H1 (cell line): ENCODE data around the gene TBK1. TPM values are rescaled to one million over a fixed set of nuclear protein-coding genes. Genes with fewer than 3 reads are reported as not detected.

ENCODE experiments used
- CTCF ChIA-PET: fragments of 300-600 bp; sonication (Branson Sonifier 250); formaldehyde crosslinking; loops from one replicate; lab custom pipeline; 2021; ENCODE audit not compliant: partially characterized antibody; lab: Charles Lee
- POLR2A ChIA-PET: fragments of 300-600 bp; sonication (Branson Sonifier 250); formaldehyde crosslinking; loops from one replicate; lab custom pipeline; 2021; ENCODE audit warnings: inconsistent platforms; ENCODE audit not compliant: partially characterized antibody; lab: Charles Lee
- DNase-seq, 2 experiments: peaks; one replicate each; pipeline versions ENCODE4 v3.0.0 to v3.0.0-alpha.2; 2010 to 2022; ENCODE audit warnings: low spot score in 2 of 2, low read depth in 1 of 2, mixed read lengths in 1 of 2
- FAIRE-seq: peaks from 2 replicates; lab custom pipeline; 2011; peaks lifted over from hg19 to GRCh38; lab: Jason Lieb, UNC
- H2AFZ ChIP-seq: 2 replicates; pipeline ENCODE4 v1.8.1; 2012; ENCODE audit warnings: low read length, inconsistent platforms
- H2AK5ac ChIP-seq: 2 replicates; pipeline ENCODE4 v1.6.1; 2013; ENCODE audit warnings: low read depth, low read length
- H2BK120ac ChIP-seq: replicated peaks from 2 replicates; pipeline ENCODE3; 2013; ENCODE audit warnings: low read depth, low read length, inconsistent platforms
- H2BK12ac ChIP-seq: 2 replicates; pipeline ENCODE4 v1.6.1; 2013; ENCODE audit warnings: low read depth, low read length
- H2BK15ac ChIP-seq: 2 replicates; pipeline ENCODE4 v1.6.1; 2013; ENCODE audit warnings: low read length
- H2BK20ac ChIP-seq: 2 replicates; pipeline ENCODE4 v1.6.1; 2013; ENCODE audit warnings: low read length
- H2BK5ac ChIP-seq: 2 replicates; pipeline ENCODE4 v1.6.1; 2013; ENCODE audit warnings: low read depth, low read length
- H3K14ac ChIP-seq: 2 replicates; pipeline ENCODE4 v1.6.1; 2013; ENCODE audit warnings: inconsistent platforms; ENCODE audit not compliant: insufficient read length
- H3K18ac ChIP-seq: 2 replicates; pipeline ENCODE4 v1.6.1; 2013; ENCODE audit warnings: low read length; ENCODE audit errors: extremely low read depth
- H3K23ac ChIP-seq: 2 replicates; pipeline ENCODE4 v1.6.1; 2013; ENCODE audit warnings: inconsistent platforms; ENCODE audit not compliant: insufficient read length
- H3K23me2 ChIP-seq: 2 replicates; pipeline ENCODE4 v1.6.1; 2013; ENCODE audit warnings: low read depth, low read length
- H3K27ac ChIP-seq: 2 replicates; pipeline ENCODE4 v1.6.1; 2011; ENCODE audit warnings: low read depth, low read length, inconsistent platforms
- H3K27me3 ChIP-seq, 4 experiments: replicated peaks in 1 of 4; 1 replicate in 1 of 4; 2 replicates in 3 of 4; pipeline versions ENCODE4 v1.6.1 to v1.8.1; 2011 to 2013; ENCODE audit warnings: low read length in 3 of 4, mild to moderate bottlenecking in 3 of 4, inconsistent platforms in 2 of 4, mixed read lengths in 2 of 4, moderate library complexity in 1 of 4; ENCODE audit not compliant: control insufficient read depth in 3 of 4, insufficient read depth in 3 of 4; ENCODE audit errors: extremely low read depth in 1 of 4
- H3K36me3 ChIP-seq, 4 experiments: 2 replicates each; pipeline versions ENCODE4 v1.6.1 to v1.8.1; 2011 to 2013; ENCODE audit warnings: mild to moderate bottlenecking in 4 of 4, low read length in 3 of 4, moderate library complexity in 2 of 4, control low read depth in 1 of 4, inconsistent platforms in 1 of 4; ENCODE audit not compliant: insufficient read depth in 4 of 4, control insufficient read depth in 2 of 4
- H3K4ac ChIP-seq: replicated peaks from 2 replicates; pipeline ENCODE3; 2013; ENCODE audit warnings: low read length, low read depth, mixed read lengths, inconsistent platforms; ENCODE audit not compliant: insufficient read length
- H3K4me1 ChIP-seq, 4 experiments: replicated peaks in 1 of 4; 1 replicate in 1 of 4; 2 replicates in 3 of 4; pipeline versions ENCODE4 v1.6.1 to v1.8.1; 2011 to 2013; ENCODE audit warnings: low read length in 3 of 4, inconsistent platforms in 2 of 4, mixed read lengths in 1 of 4; ENCODE audit not compliant: insufficient read depth in 4 of 4, control insufficient read depth in 3 of 4
- H3K4me2 ChIP-seq, 2 experiments: 2 replicates each; pipeline versions ENCODE4 v1.6.1 to v1.8.1; 2011 to 2013; ENCODE audit warnings: low read depth in 2 of 2, low read length in 2 of 2, control low read depth in 1 of 2, inconsistent platforms in 1 of 2, mild to moderate bottlenecking in 1 of 2; ENCODE audit not compliant: insufficient read depth in 1 of 2
- H3K4me3 ChIP-seq, 4 experiments: fragments of 200-600, 300-600 bp in 1 of 4; sonication (generic), shearing (Covaris generic), sonication (Bioruptor Twin) in 1 of 4; 2 replicates each; pipeline versions ENCODE4 v1.5.1 to v1.8.1; 2011 to 2016; ENCODE audit warnings: low read length in 4 of 4, low read depth in 3 of 4, control low read depth in 2 of 4, inconsistent platforms in 2 of 4, mild to moderate bottlenecking in 2 of 4, mixed read lengths in 1 of 4, moderate library complexity in 1 of 4; ENCODE audit not compliant: insufficient read depth in 2 of 4; ENCODE audit errors: extremely low read depth in 1 of 4
- H3K56ac ChIP-seq: replicated peaks from 2 replicates; pipeline ENCODE3; 2013; ENCODE audit warnings: low read depth, mild to moderate bottlenecking, mixed read lengths, low read length, inconsistent platforms; ENCODE audit not compliant: insufficient read length
- H3K79me1 ChIP-seq: 2 replicates; pipeline ENCODE4 v1.6.1; 2013; ENCODE audit warnings: low read depth, low read length, control low read depth
- H3K79me2 ChIP-seq, 2 experiments: 2 replicates each; pipeline versions ENCODE4 v1.6.1 to v1.8.1; 2012 to 2013; ENCODE audit warnings: low read length in 2 of 2, mild to moderate bottlenecking in 2 of 2, inconsistent platforms in 1 of 2; ENCODE audit not compliant: insufficient read depth in 2 of 2, control insufficient read depth in 1 of 2
- H3K9ac ChIP-seq, 4 experiments: replicated peaks in 1 of 4; 1 replicate in 1 of 4; 2 replicates in 3 of 4; pipeline versions ENCODE4 v1.6.1 to v1.8.1; 2011 to 2013; ENCODE audit warnings: low read depth in 3 of 4, low read length in 3 of 4, control low read depth in 2 of 4, mild to moderate bottlenecking in 2 of 4, moderate library complexity in 2 of 4, inconsistent platforms in 1 of 4; ENCODE audit errors: extremely low read depth in 1 of 4
- H3K9me3 ChIP-seq, 2 experiments: 2 replicates each; pipeline versions ENCODE4 v1.6.1 to v1.8.1; 2012 to 2013; ENCODE audit warnings: mild to moderate bottlenecking in 2 of 2, moderate library complexity in 2 of 2, control low read depth in 1 of 2, inconsistent platforms in 1 of 2, low read depth in 1 of 2, low read length in 1 of 2, mixed read lengths in 1 of 2; ENCODE audit not compliant: insufficient read depth in 2 of 2
- H4K20me1 ChIP-seq, 2 experiments: replicated peaks in 1 of 2; 2 replicates each; pipeline versions ENCODE3 to v1.8.1; 2011 to 2013; ENCODE audit warnings: inconsistent platforms in 2 of 2, low read length in 2 of 2, mild to moderate bottlenecking in 1 of 2; ENCODE audit not compliant: insufficient read depth in 2 of 2, control insufficient read depth in 1 of 2
- H4K5ac ChIP-seq: 2 replicates; pipeline ENCODE4 v1.6.1; 2013; ENCODE audit warnings: low read length, low read depth, mixed read lengths, inconsistent platforms; ENCODE audit not compliant: insufficient read length
- H4K8ac ChIP-seq: 2 replicates; pipeline ENCODE4 v1.8.0; 2013; ENCODE audit warnings: mild to moderate bottlenecking, moderate library complexity, low read length, inconsistent platforms; ENCODE audit not compliant: insufficient read depth; ENCODE audit errors: extremely low read depth
- H4K91ac ChIP-seq: replicated peaks from 2 replicates; pipeline ENCODE3; 2013; ENCODE audit warnings: low read length, mixed read lengths, inconsistent platforms; ENCODE audit not compliant: insufficient read length
- ATF3 ChIP-seq: IDR thresholded peaks from 2 replicates; pipeline ENCODE4 v1.6.1; 2011; ENCODE audit warnings: low read depth, mild to moderate bottlenecking, low read length; ENCODE audit not compliant: insufficient read depth
- BACH1 ChIP-seq: IDR thresholded peaks from 2 replicates; pipeline ENCODE4 v1.6.1; 2012; ENCODE audit warnings: low read length, improper control_type of control experiment
- CBX5 ChIP-seq: fragments of 300-800, 300-1000 bp; sonication (generic); IDR thresholded peaks from 2 replicates; pipeline ENCODE4 v1.7.1; 2016; ENCODE audit warnings: antibody characterized with exemption, low read length, low read depth
- CTBP2 ChIP-seq: IDR thresholded peaks from 2 replicates; pipeline ENCODE4 v1.7.0; 2011; ENCODE audit warnings: borderline replicate concordance, mild to moderate bottlenecking, moderate library complexity, mixed read lengths, low read length; ENCODE audit not compliant: insufficient read depth, insufficient read length
- KDM1A ChIP-seq: fragments of 200-600, 300-600 bp; sonication (generic); IDR thresholded peaks from 2 replicates; pipeline ENCODE4 v1.7.1; 2016; ENCODE audit warnings: mild to moderate bottlenecking, low read length, borderline replicate concordance
- MAX ChIP-seq: IDR thresholded peaks from 2 replicates; pipeline ENCODE4 v1.6.1; 2012; ENCODE audit warnings: inconsistent platforms
- NANOG ChIP-seq: IDR thresholded peaks from 2 replicates; pipeline ENCODE4 v1.6.1; 2011; ENCODE audit warnings: low read length, low read depth, mild to moderate bottlenecking, inconsistent platforms; ENCODE audit not compliant: insufficient read depth, poor library complexity, severe bottlenecking
- POLR2AphosphoS5 ChIP-seq: IDR thresholded peaks from 2 replicates; pipeline ENCODE4 v1.6.1; 2011; ENCODE audit warnings: low read depth, low read length
- SP4 ChIP-seq: IDR thresholded peaks from 2 replicates; pipeline ENCODE4 v1.6.1; 2012; ENCODE audit warnings: low read length, inconsistent platforms
- TAF7 ChIP-seq: optimal IDR thresholded peaks from 2 replicates; pipeline ENCODE3; 2011; ENCODE audit warnings: low read depth, mild to moderate bottlenecking, inconsistent platforms, low read length, moderate library complexity, borderline replicate concordance
- TCF12 ChIP-seq: IDR thresholded peaks from 2 replicates; pipeline ENCODE4 v1.6.1; 2011; ENCODE audit warnings: low read depth, mild to moderate bottlenecking, low read length
- YY1 ChIP-seq: IDR thresholded peaks from 2 replicates; pipeline ENCODE4 v1.6.1; 2011; ENCODE audit warnings: low read depth, mild to moderate bottlenecking, low read length
- ZNF274 ChIP-seq: IDR thresholded peaks from 2 replicates; pipeline ENCODE4 v1.7.0; 2012; ENCODE audit warnings: low read length, borderline replicate concordance; ENCODE audit errors: extremely low read depth
- WGBS, 2 experiments: shearing (Covaris generic) in 1 of 2; methylation state at CpG; one replicate each; pipeline versions ENCODE4 v1.1.6 to v1.1.7; 2013 to 2015; ENCODE audit warnings: low lambda C conversion rate in 2 of 2, mixed read lengths in 2 of 2, inconsistent platforms in 1 of 2, low coverage in 1 of 2, missing lambda C conversion rate in 1 of 2; ENCODE audit not compliant: insufficient replicate concordance in 2 of 2, insufficient coverage in 1 of 2, insufficient read length in 1 of 2; ENCODE audit errors: extremely low coverage in 1 of 2, missing lambda C conversion rate in 1 of 2; 5-methylcytosine and 5-hydroxymethylcytosine counted together
- polyA plus RNA-seq, 7 experiments: library from polyadenylated mRNA; depleted of rRNA in 3 of 7; stranded (reverse) in 5 of 7; unstranded in 2 of 7; fragments of >200 nt in 5 of 7; fragments of 200-250 nt in 2 of 7; gene quantifications; 1 replicate in 5 of 7; 2 replicates in 1 of 7; 4 replicates in 1 of 7; pipeline versions ENCODE4 v1.2.1 to v1.2.3, GENCODE V29; 2011 to 2013; ENCODE audit warnings: missing spikeins in 2 of 7, mixed read lengths in 2 of 7
- total RNA-seq: library from RNA; stranded (reverse); fragmentation: NEBNext Ultra II Directional; extraction: Animal tissue kit (Norgen Biotek cat#: 25700); gene quantifications from 2 replicates; pipeline ENCODE4 v1.2.1, GENCODE V29; 2021

TBK1 gene
- total and polyA plus RNA-seq, 2 of the 8 experiments (the other 6 are each of a cell fraction or from before 2014, with no cell fraction given), result 5.3 to 20.4 TPM

GRCh38 chr12:64468966-64469365, 17.0 kb downstream of the TBK1 start:
- Histone ChIP-seq H2BK120ac (no peak overlapping the region), H3K23ac (no peak overlapping the region), H4K5ac (no peak overlapping the region), H3K9ac (no peak overlapping the region), H4K8ac (no peak overlapping the region), H2BK12ac (no peak overlapping the region), H4K91ac (no peak overlapping the region), H4K20me1 (peaks cover 0 to 4% of the 10 kb centered on the region in 2 experiments), H3K18ac (no peak overlapping the region), H2BK15ac (no peak overlapping the region), H3K79me2 (no peaks in the 10 kb centered on the region; a peak in 1 of 4 replicates), H2BK20ac (no peak overlapping the region), H3K27ac (no peak overlapping the region), H2AFZ (no peak overlapping the region), H3K79me1 (no peaks in the 10 kb centered on the region), H3K23me2 (no peaks in the 10 kb centered on the region), H3K9me3 (no peaks in the 10 kb centered on the region), H3K4me3 (no peak overlapping the region), H3K14ac (no peak overlapping the region), H3K4me1 (no peaks in the 10 kb centered on the region), H3K36me3 (peaks cover 4 to 56% (median 40%) of the 10 kb centered on the region in 4 experiments; a peak in 7 of 8 replicates), H2BK5ac (no peak overlapping the region), H3K4ac (no peak overlapping the region), H3K27me3 (no peaks in the 10 kb centered on the region), H3K56ac (no peak overlapping the region), H2AK5ac (no peak overlapping the region), H3K4me2 (no peak overlapping the region)
- CTCF ChIA-PET, result interaction anchor here (0.6 to 0.7 kb wide), 2 partner anchors 712 to 1645 kb away, joined by 3 to 4 read pairs; no protein-coding TSS in a partner anchor
- POLR2A ChIA-PET, result interaction anchor here (0.8 to 2.9 kb wide), 5 partner anchors 13 to 261 kb away, joined by 3 to 7 read pairs (median 3); partner anchors contain the start of genes TBK1 and XPOT
- WGBS, 2 experiments, result 74% methylated on average over 5 of the region's 5 CpGs; no CpG with 5 or more reads in 1 of the 2 experiments
- FAIRE-seq, result no peak
- no peak for DNase-seq
- TF ChIP-seq MAX (no peak), ATF3 (no peak), CTBP2 (no peak), TAF7 (no peak), CBX5 (no peak), YY1 (no peak), TCF12 (no peak), KDM1A (no peak), SP4 (no peak), NANOG (no peak), ZNF274 (no peak), BACH1 (no peak), POLR2AphosphoS5 (no peak)
